Suprapubic skin (tissue), 4 donors: Measurements from ENCODE around the gene TGFB2. TPM values are rescaled to one million over a fixed set of nuclear protein-coding genes. Genes with fewer than 3 reads are reported as not detected.

Experiments used
- DNase-seq, 2 donors: peaks; one replicate each; pipeline ENCODE4 v3.0.0-alpha.2; 2019; ENCODE audit warnings: low spot score in 2 of 2
- H3K27ac ChIP-seq: fragments of 200-600 bp; sonication (generic); one replicate; pipeline ENCODE4 v1.5.1; 2019
- H3K27me3 ChIP-seq: fragments of 200-600 bp; sonication (generic); one replicate; pipeline ENCODE4 v1.5.1; 2019
- H3K36me3 ChIP-seq: fragments of 200-600 bp; sonication (generic); one replicate; pipeline ENCODE4 v1.5.1; 2019
- H3K4me1 ChIP-seq: fragments of 200-600 bp; sonication (generic); one replicate; pipeline ENCODE4 v1.5.1; 2019
- H3K4me3 ChIP-seq: fragments of 200-600 bp; sonication (generic); one replicate; pipeline ENCODE4 v1.5.1; 2019; ENCODE audit warnings: mild to moderate bottlenecking
- H3K9me3 ChIP-seq: fragments of 200-600 bp; sonication (generic); one replicate; pipeline ENCODE4 v1.5.1; 2019
- EP300 ChIP-seq: sonication (generic); formaldehyde crosslinking; IDR thresholded peaks from one replicate; pipeline ENCODE4 v1.6.1; 2017; ENCODE audit warnings: antibody characterized with exemption
- POLR2A ChIP-seq, 2 donors: fragments of 450-650 bp; IDR thresholded peaks; one replicate each; pipeline ENCODE4 v1.6.1; 2017; ENCODE audit warnings: antibody characterized with exemption in 2 of 2, mild to moderate bottlenecking in 2 of 2, moderate library complexity in 2 of 2
- POLR2AphosphoS5 ChIP-seq, 3 donors: sonication (generic); formaldehyde crosslinking; IDR thresholded peaks; one replicate each; pipeline ENCODE4 v1.6.1; 2017; ENCODE audit warnings: antibody characterized with exemption in 3 of 3
- WGBS: methylation state at CpG from one replicate; pipeline ENCODE4 v1.1.5; 2018; 5-methylcytosine and 5-hydroxymethylcytosine counted together
- total RNA-seq, 4 donors: library from RNA; depleted of rRNA; stranded (reverse); fragments of >200 nt; gene quantifications; one replicate each; pipeline ENCODE4 v1.1.0, GENCODE V29; 2016
- TF ChIP-seq, protein P1 (sequence below), 2 donors: fragments of 200-600 bp in 1 of 2; fragments of 450-650 bp in 1 of 2; sonication (generic) in 1 of 2; IDR thresholded peaks; one replicate each; pipeline ENCODE4 v1.5.1; 2016 to 2019; ENCODE audit warnings: antibody characterized with exemption in 2 of 2, mild to moderate bottlenecking in 1 of 2, moderate library complexity in 1 of 2

The TGFB2 gene
- total RNA-seq, 4 donors from 2014 or later: 0.60 to 3.9 (median 3.0) TPM

DNA sequence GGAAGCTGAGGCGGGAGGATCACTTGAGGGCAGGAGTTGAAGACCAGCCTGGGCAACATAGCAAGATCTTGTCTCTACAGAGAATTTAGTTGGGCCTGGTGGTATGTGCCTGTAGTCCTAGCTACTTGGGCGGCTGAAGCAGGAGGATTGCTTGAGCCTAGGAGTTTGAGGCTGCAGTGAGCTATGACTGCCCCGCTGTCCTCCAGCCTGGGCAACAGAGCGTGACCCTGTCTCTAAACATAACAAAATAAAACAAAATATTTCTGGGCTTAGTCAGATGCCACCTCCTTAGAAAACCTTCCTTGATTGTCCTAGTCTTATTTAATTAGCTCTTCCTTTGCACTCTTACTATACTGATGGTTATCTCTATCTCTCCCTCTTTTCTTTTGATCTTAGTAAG lies 8.5 kb downstream of the TGFB2 start:
- no peak for DNase-seq

GRCh38 chr1:218355278-218355677 lies 10.1 kb downstream of the TGFB2 start:
- no peaks in the 10 kb centered on the region for H3K36me3 ChIP-seq
- 81% methylated on average over 4 of the region's 4 CpGs for WGBS
- H3K27ac ChIP-seq: no peak overlapping the region
- H3K9me3 ChIP-seq: no peaks in the 10 kb centered on the region
- no peak for DNase-seq
- peaks cover 12% of the 10 kb centered on the region for H3K4me1 ChIP-seq
- H3K4me3 ChIP-seq: no peak overlapping the region
- no peak for TF ChIP-seq POLR2A (IDR thresholded peaks at IDR 0.05)
- no peak for TF ChIP-seq EP300
- no peak for TF ChIP-seq POLR2AphosphoS5 (IDR thresholded peaks at IDR 0.05)
- TF ChIP-seq, protein P1, sequence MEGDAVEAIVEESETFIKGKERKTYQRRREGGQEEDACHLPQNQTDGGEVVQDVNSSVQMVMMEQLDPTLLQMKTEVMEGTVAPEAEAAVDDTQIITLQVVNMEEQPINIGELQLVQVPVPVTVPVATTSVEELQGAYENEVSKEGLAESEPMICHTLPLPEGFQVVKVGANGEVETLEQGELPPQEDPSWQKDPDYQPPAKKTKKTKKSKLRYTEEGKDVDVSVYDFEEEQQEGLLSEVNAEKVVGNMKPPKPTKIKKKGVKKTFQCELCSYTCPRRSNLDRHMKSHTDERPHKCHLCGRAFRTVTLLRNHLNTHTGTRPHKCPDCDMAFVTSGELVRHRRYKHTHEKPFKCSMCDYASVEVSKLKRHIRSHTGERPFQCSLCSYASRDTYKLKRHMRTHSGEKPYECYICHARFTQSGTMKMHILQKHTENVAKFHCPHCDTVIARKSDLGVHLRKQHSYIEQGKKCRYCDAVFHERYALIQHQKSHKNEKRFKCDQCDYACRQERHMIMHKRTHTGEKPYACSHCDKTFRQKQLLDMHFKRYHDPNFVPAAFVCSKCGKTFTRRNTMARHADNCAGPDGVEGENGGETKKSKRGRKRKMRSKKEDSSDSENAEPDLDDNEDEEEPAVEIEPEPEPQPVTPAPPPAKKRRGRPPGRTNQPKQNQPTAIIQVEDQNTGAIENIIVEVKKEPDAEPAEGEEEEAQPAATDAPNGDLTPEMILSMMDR (IDR thresholded peaks at IDR 0.05): no peak
- no peaks in the 10 kb centered on the region for H3K27me3 ChIP-seq

More for the DNA sequence above, 8.5 kb downstream of the TGFB2 start:
- Histone ChIP-seq H3K36me3 (no peaks in the 10 kb centered on the region), H3K4me3 (no peak overlapping the region), H3K27me3 (no peaks in the 10 kb centered on the region), H3K9me3 (no peaks in the 10 kb centered on the region), H3K27ac (no peak overlapping the region), H3K4me1 (peaks cover 24% of the 10 kb centered on the region)
- TF ChIP-seq EP300: no peak
- TF ChIP-seq POLR2A (IDR thresholded peaks at IDR 0.05): no peak
- TF ChIP-seq POLR2AphosphoS5 (IDR thresholded peaks at IDR 0.05): no peak
- TF ChIP-seq, protein P1 (IDR thresholded peaks at IDR 0.05): no peak
- 93% methylated on average over 4 of the region's 4 CpGs for WGBS

GRCh38 chr1:218357211-218357892 lies 12.2 kb downstream of the TGFB2 start:
- Histone ChIP-seq H3K4me1 (no peaks in the 10 kb centered on the region), H3K4me3 (no peak overlapping the region), H3K27ac (no peak overlapping the region), H3K9me3 (no peaks in the 10 kb centered on the region), H3K36me3 (no peaks in the 10 kb centered on the region), H3K27me3 (no peaks in the 10 kb centered on the region)
- TF ChIP-seq, protein P1 (IDR thresholded peaks at IDR 0.05): no peak
- no peak for TF ChIP-seq POLR2A (IDR thresholded peaks at IDR 0.05)
- TF ChIP-seq POLR2AphosphoS5 (IDR thresholded peaks at IDR 0.05): no peak
- no peak for TF ChIP-seq EP300
- DNase-seq: no peak
- 89% methylated on average over 10 of the region's 10 CpGs for WGBS

- TF ChIP-seq POLR2A (IDR thresholded peaks at IDR 0.05) (no peak), POLR2AphosphoS5 (IDR thresholded peaks at IDR 0.05) (no peak), EP300 (no peak)
- TF ChIP-seq, protein P1 (IDR thresholded peaks at IDR 0.05): no peak
- Histone ChIP-seq H3K36me3 (no peaks in the 10 kb centered on the region), H3K27me3 (no peaks in the 10 kb centered on the region), H3K4me1 (no peaks in the 10 kb centered on the region), H3K4me3 (no peak overlapping the region), H3K9me3 (no peaks in the 10 kb centered on the region), H3K27ac (no peak overlapping the region)
- DNase-seq: no peak
- 64% methylated on average over 3 of the region's 3 CpGs for WGBS
These were observed 12.7 kb downstream of the TGFB2 start for GRCh38 chr1:218357893-218358232.

DNA sequence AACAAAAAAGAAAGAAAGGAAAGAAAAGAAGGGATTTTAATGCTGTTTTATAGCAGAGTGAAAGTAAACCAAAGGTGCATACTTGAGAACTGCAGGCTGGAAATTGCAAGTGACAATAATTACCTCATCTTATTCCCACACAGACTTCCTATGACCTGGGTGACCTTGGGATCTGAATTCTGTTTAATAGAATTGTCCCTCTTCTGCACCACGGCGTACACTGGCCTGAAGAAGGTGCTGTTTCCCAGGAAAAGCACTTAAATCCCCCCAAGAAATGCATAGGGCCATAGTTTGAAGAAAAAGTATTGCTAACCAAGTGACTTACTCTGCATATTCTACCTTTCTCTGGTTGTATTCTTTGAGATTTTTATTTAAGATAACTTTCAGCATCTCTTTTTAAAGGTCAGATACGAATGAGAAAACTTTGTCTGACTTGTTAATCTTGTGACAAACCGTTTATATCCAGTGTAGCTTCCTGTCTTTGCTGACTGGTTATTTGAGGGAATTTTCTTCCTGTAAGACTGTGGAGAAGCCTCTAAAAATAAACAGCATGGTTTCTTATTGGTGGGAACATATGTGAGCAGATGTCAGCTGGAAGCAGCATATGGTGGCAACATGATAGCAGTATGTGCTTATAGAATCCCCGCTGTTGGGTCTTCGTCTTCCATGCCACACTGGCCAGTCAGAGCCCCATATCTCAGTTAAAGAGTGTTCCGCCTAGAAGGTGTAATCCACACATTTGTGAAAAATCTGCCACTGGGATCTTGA lies 16.3 kb downstream of the TGFB2 start:
- H3K27ac ChIP-seq: no peak overlapping the region
- no peak overlapping the region for H3K4me3 ChIP-seq
- 74% methylated on average over 7 of the region's 7 CpGs for WGBS
- no peaks in the 10 kb centered on the region for H3K9me3 ChIP-seq
- no peaks in the 10 kb centered on the region for H3K36me3 ChIP-seq
- no peaks in the 10 kb centered on the region for H3K27me3 ChIP-seq
- DNase-seq: no peak
- peaks cover 19% of the 10 kb centered on the region for H3K4me1 ChIP-seq
- TF ChIP-seq EP300 (no peak), POLR2A (IDR thresholded peaks at IDR 0.05) (no peak), POLR2AphosphoS5 (IDR thresholded peaks at IDR 0.05) (no peak)
- TF ChIP-seq, protein P1 (IDR thresholded peaks at IDR 0.05): no peak
